ENCODE results near the gene SYNGR3.

GRCh38 chr16:1990351-1991134 is 773 bp downstream of the SYNGR3 start:
- TF ChIP-seq ZNF384 (IDR thresholded peaks at IDR 0.05), result no peak
- no peak for TF ChIP-seq SP1 (IDR thresholded peaks at IDR 0.05)
- no peak for TF ChIP-seq ELF4 (IDR thresholded peaks at IDR 0.05)
- no peak for TF ChIP-seq SUZ12 (IDR thresholded peaks at IDR 0.05)
- no peak for TF ChIP-seq PKNOX1 (IDR thresholded peaks at IDR 0.05)
- TF ChIP-seq L3MBTL2 (conservative IDR thresholded peaks at IDR 0.05), result no peak
- no peak for TF ChIP-seq ARNT (IDR thresholded peaks at IDR 0.05)
- no peak for TF ChIP-seq CTBP1 (IDR thresholded peaks at IDR 0.05; ENCODE audit: borderline replicate concordance)

Measured in HEK293T (cell line).